PC-9 (cell line): ENCODE results near the gene THAP11. TPM values are rescaled to one million over a fixed set of nuclear protein-coding genes. Genes with fewer than 3 reads are reported as not detected.
"Not testable (repeated sequence)": the region's sequence is repeated elsewhere in the genome, so short reads cannot be mapped to it uniquely, and the experiment has no call there.

ENCODE experiments used
- BruUV-seq: library from RNA; stranded (reverse); fragments of 400-500 nt; replicated peaks from 2 replicates; lab custom pipeline; 2021; lab: Mats Ljungman, UMichigan
- CTCF ChIA-PET: fragments of 300-600 bp; sonication (Branson Sonifier 250); formaldehyde crosslinking; loops from one replicate; lab custom pipeline; 2022; ENCODE audit warnings: antibody characterized with exemption; lab: Charles Lee
- POLR2A ChIA-PET: fragments of 300-600 bp; sonication (Branson Sonifier 250); formaldehyde crosslinking; loops from one replicate; lab custom pipeline; 2022; ENCODE audit warnings: antibody characterized with exemption; ENCODE audit not compliant: unreplicated experiment; lab: Charles Lee
- DNase-seq, 2 experiments: peaks; one replicate each; pipeline versions ENCODE4 v3.0.0 to v3.0.0-alpha.2; 2015 to 2022; ENCODE audit warnings: mixed read lengths in 1 of 2
- H2AFZ ChIP-seq: fragments of 200-600 bp; sonication (generic); 2 replicates; pipeline ENCODE4 v1.8.1; 2017; ENCODE audit warnings: antibody characterized with exemption
- H3F3A ChIP-seq: fragments of 200-600 bp; sonication (generic); 2 replicates; pipeline ENCODE4 v1.8.1; 2017; ENCODE audit warnings: antibody characterized with exemption, mild to moderate bottlenecking, low read depth; ENCODE audit not compliant: insufficient read depth
- H3K27ac ChIP-seq: fragments of 200-600 bp; sonication (generic); 2 replicates; pipeline ENCODE4 v1.6.1; 2016; ENCODE audit warnings: mixed run types
- H3K27me3 ChIP-seq: fragments of 200-600 bp; sonication (generic); 2 replicates; pipeline ENCODE4 v1.6.1; 2016; ENCODE audit warnings: low read depth, mixed run types; ENCODE audit not compliant: insufficient read depth
- H3K36me3 ChIP-seq: fragments of 200-600 bp; sonication (generic); 2 replicates; pipeline ENCODE4 v1.6.1; 2016; ENCODE audit warnings: low read depth, mixed run types
- H3K4me1 ChIP-seq: fragments of 200-600 bp; sonication (generic); replicated peaks from 2 replicates; pipeline ENCODE4 v1.6.1; 2016; ENCODE audit warnings: mixed run types; ENCODE audit not compliant: insufficient read depth
- H3K4me2 ChIP-seq: fragments of 200-600 bp; sonication (generic); 2 replicates; pipeline ENCODE4 v1.6.1; 2017; ENCODE audit warnings: mixed run types
- H3K4me3 ChIP-seq: fragments of 200-600 bp; sonication (generic); 2 replicates; pipeline ENCODE4 v1.6.1; 2016; ENCODE audit warnings: mixed run types
- H3K79me2 ChIP-seq: fragments of 200-600 bp; sonication (generic); 2 replicates; pipeline ENCODE4 v1.6.1; 2017; ENCODE audit warnings: low read depth, mixed run types
- H3K9me2 ChIP-seq: fragments of 200-600 bp; sonication (generic); 2 replicates; pipeline ENCODE4 v1.8.1; 2017; ENCODE audit warnings: mild to moderate bottlenecking; ENCODE audit not compliant: insufficient read depth
- H3K9me3 ChIP-seq: fragments of 200-600 bp; sonication (generic); 2 replicates; pipeline ENCODE4 v1.8.1; 2016; ENCODE audit warnings: low read depth; ENCODE audit not compliant: insufficient read depth
- H4K20me1 ChIP-seq: fragments of 200-600 bp; sonication (generic); 2 replicates; pipeline ENCODE4 v1.8.1; 2017; ENCODE audit not compliant: insufficient read depth
- CTCF ChIP-seq: fragments of 200-600 bp; sonication (generic); conservative IDR thresholded peaks from 2 replicates; pipeline ENCODE4 v1.6.1; 2017; ENCODE audit warnings: mixed run types, antibody characterized with exemption, mild to moderate bottlenecking, moderate library complexity
- EZH2 ChIP-seq: fragments of 200-600 bp; sonication (generic); IDR thresholded peaks from 2 replicates; pipeline ENCODE4 v1.8.0; 2017; ENCODE audit warnings: antibody characterized with exemption, low read depth
- intact Hi-C: fragments of 100-400 bp; cut with micrococcal nuclease; formaldehyde crosslinking; loops from one replicate; pipeline ENCODE4 v1.10.0; 2022; ENCODE audit not compliant: unreplicated experiment
- total RNA-seq: library from RNA; stranded (reverse); gene quantifications from 2 replicates; pipeline ENCODE4 v1.2.3, GENCODE V29; 2021

The THAP11 gene
- total RNA-seq, 1 experiment from 2014 or later = 18.9 TPM

GRCh38 chr16:67862623-67863583, 20.8 kb downstream of the THAP11 start:
- H3K36me3 ChIP-seq = peaks cover 29% of the 10 kb centered on the region
- peaks cover 90% of the 10 kb centered on the region for H4K20me1 ChIP-seq
- no TSS peak for BruUV-seq
- TF ChIP-seq EZH2 = no peak
- no peak for TF ChIP-seq CTCF
- POLR2A ChIA-PET = interaction anchor here (0.6 kb wide), 2 partner anchors 213 to 368 kb away, joined by 6 to 8 read pairs; no protein-coding TSS in a partner anchor
- peaks cover 29% of the 10 kb centered on the region for H3K4me1 ChIP-seq
- H3K9me2 ChIP-seq = no peaks in the 10 kb centered on the region
- H2AFZ ChIP-seq = no peak overlapping the region
- no peak overlapping the region for H3K4me3 ChIP-seq
- no peaks in the 10 kb centered on the region for H3K27me3 ChIP-seq
- CTCF ChIA-PET = interaction anchor here (0.5 to 0.6 kb wide), 2 partner anchors 79 to 516 kb away, joined by 4 to 5 read pairs; no protein-coding TSS in a partner anchor
- DNase-seq = no peak
- H3K4me2 ChIP-seq = no peak overlapping the region
- H3K79me2 ChIP-seq = peaks cover 67% of the 10 kb centered on the region
- no peaks in the 10 kb centered on the region for H3K9me3 ChIP-seq
- H3F3A ChIP-seq = peaks cover 37% of the 10 kb centered on the region
- no peak overlapping the region for H3K27ac ChIP-seq
- intact Hi-C loops = no loop called here

- H3K27ac ChIP-seq, intact Hi-C loops, H3K9me3 ChIP-seq, H3K4me3 ChIP-seq, BruUV-seq, DNase-seq, H3K27me3 ChIP-seq, H2AFZ ChIP-seq, H3K4me2 ChIP-seq, POLR2A ChIA-PET, H3K9me2 ChIP-seq: not testable (repeated sequence)
- Histone ChIP-seq H3K36me3 (peaks cover 29% of the 10 kb centered on the region), H4K20me1 (peaks cover 79% of the 10 kb centered on the region), H3K79me2 (peaks cover 56% of the 10 kb centered on the region), H3F3A (peaks cover 31% of the 10 kb centered on the region), H3K4me1 (peaks cover 18% of the 10 kb centered on the region)
- CTCF ChIA-PET = interaction anchor here (0.5 to 0.6 kb wide), 2 partner anchors 80 to 514 kb away, joined by 4 to 5 read pairs; no protein-coding TSS in a partner anchor
Observed at GRCh38 chr16:67864044-67864443, 21.9 kb downstream of the THAP11 start.

- Histone ChIP-seq H4K20me1 (peaks cover 74% of the 10 kb centered on the region), H3K4me3 (no peak overlapping the region), H3K27me3 (no peaks in the 10 kb centered on the region), H3K79me2 (peaks cover 50% of the 10 kb centered on the region), H3F3A (peaks cover 31% of the 10 kb centered on the region), H3K36me3 (peaks cover 33% of the 10 kb centered on the region), H3K4me1 (peaks cover 18% of the 10 kb centered on the region), H3K9me3 (no peaks in the 10 kb centered on the region), H3K4me2 (no peak overlapping the region), H3K9me2 (no peaks in the 10 kb centered on the region), H2AFZ (no peak overlapping the region), H3K27ac (no peak overlapping the region)
- BruUV-seq = no TSS peak
- CTCF ChIA-PET = interaction anchor here (1.0 kb wide), 1 partner anchor 48 kb away, joined by 4 read pairs; no protein-coding TSS in a partner anchor
- POLR2A ChIA-PET = no interaction called here
- TF ChIP-seq CTCF (no peak), EZH2 (no peak)
- intact Hi-C loops = no loop called here
- no peak for DNase-seq
Observed at GRCh38 chr16:67864594-67864993, 22.5 kb downstream of the THAP11 start.
